GM06990 (cell line): ENCODE data around the gene SEC23IP.
A peak's percentile ranks its signal among the peaks of the same experiment; 100 is the strongest.
"Not testable (repeated sequence)": the region's sequence is repeated elsewhere in the genome, so short reads cannot be mapped to it uniquely, and the experiment has no call there.

Experiments
- DNase-seq: peaks from one replicate; pipeline ENCODE4 v3.0.0-alpha.2; 2011; ENCODE audit not compliant: insufficient read length; ENCODE audit errors: extremely low read depth
- H3K27me3 ChIP-seq: replicated peaks from 2 replicates; pipeline ENCODE4 v1.6.0; 2011; ENCODE audit warnings: low read length; ENCODE audit not compliant: control insufficient read depth, insufficient read depth
- H3K36me3 ChIP-seq: 2 replicates; pipeline ENCODE4 v1.5.1; 2011; ENCODE audit warnings: low read length; ENCODE audit not compliant: control insufficient read depth, insufficient read depth
- H3K4me3 ChIP-seq: replicated peaks from 2 replicates; pipeline ENCODE4 v1.5.1; 2011; ENCODE audit warnings: low read depth, mild to moderate bottlenecking, control low read depth, low read length
- CTCF ChIP-seq: IDR thresholded peaks from 2 replicates; pipeline ENCODE4 v1.5.1; 2011; ENCODE audit warnings: low read length, control low read depth, mild to moderate bottlenecking, inconsistent platforms; ENCODE audit not compliant: insufficient read depth, poor library complexity, severe bottlenecking

Gene SEC23IP

GRCh38 chr10:119872610-119872859, 20.0 kb upstream of the SEC23IP start, which contains the start of gene MCMBP:
TSS of gene MCMBP (minus strand) at chr10:119872843. CDS start at chr10:119872584, 259 bp downstream.
- Histone ChIP-seq H3K27me3 (no peaks in the 10 kb centered on the region), H3K36me3 (no peaks in the 10 kb centered on the region), H3K4me3 (peak within 1 kb of the TSS; percentile 76)
- DNase-seq, result no peak
- TF ChIP-seq CTCF, result no peak

GRCh38 chr10:119872860-119873681, 19.5 kb upstream of the SEC23IP start:
- Histone ChIP-seq H3K27me3 (no peaks in the 10 kb centered on the region), H3K36me3 (no peaks in the 10 kb centered on the region), H3K4me3 (peak overlapping the region; percentile 76)
- peak; percentile 97 for DNase-seq
- no peak for TF ChIP-seq CTCF

GRCh38 chr10:119878524-119878923, 14.0 kb upstream of the SEC23IP start:
- no peak for TF ChIP-seq CTCF
- no peak for DNase-seq
- no peaks in the 10 kb centered on the region for H3K27me3 ChIP-seq

GRCh38 chr10:119883901-119884611, 8.5 kb upstream of the SEC23IP start:
- not testable (repeated sequence) for H3K27me3 ChIP-seq, H3K4me3 ChIP-seq, H3K36me3 ChIP-seq, DNase-seq

More at GRCh38 chr10:119878524-119878923, 14.0 kb upstream of the SEC23IP start:
- Histone ChIP-seq H3K36me3 (no peaks in the 10 kb centered on the region), H3K4me3 (no peak overlapping the region)

GRCh38 chr10:119886070-119886469, 6.5 kb upstream of the SEC23IP start:
- not testable (repeated sequence) for H3K27me3 ChIP-seq, H3K36me3 ChIP-seq, DNase-seq, H3K4me3 ChIP-seq

GRCh38 chr10:119888715-119889114, 3.8 kb upstream of the SEC23IP start:
- H3K4me3 ChIP-seq, result not testable (repeated sequence)

GRCh38 chr10:119889201-119889600, 3.3 kb upstream of the SEC23IP start:
- not testable (repeated sequence) for H3K36me3 ChIP-seq, H3K27me3 ChIP-seq, DNase-seq, H3K4me3 ChIP-seq

More at GRCh38 chr10:119888715-119889114, 3.8 kb upstream of the SEC23IP start:
- DNase-seq, H3K27me3 ChIP-seq, H3K36me3 ChIP-seq: not testable (repeated sequence)

- not testable (repeated sequence) for H3K27me3 ChIP-seq, H3K4me3 ChIP-seq, H3K36me3 ChIP-seq, DNase-seq
These were observed 2.2 kb upstream of the SEC23IP start for GRCh38 chr10:119890307-119890706.

GRCh38 chr10:119891849-119892187, 712 bp upstream of the SEC23IP start:
- H3K4me3 ChIP-seq, result peak overlapping the region; percentile 100
- H3K36me3 ChIP-seq, H3K27me3 ChIP-seq, DNase-seq: not testable (repeated sequence)
